GM23338 (cell line): ENCODE data around the gene CIROP. TPM values are rescaled to one million over a fixed set of nuclear protein-coding genes. Genes with fewer than 3 reads are reported as not detected.
A peak's percentile ranks its signal among the peaks of the same experiment; 100 is the strongest.

Experiments
- ATAC-seq: fragments of 200-7000 bp; cut with Tn5 transposase; 3 replicates; pipeline ENCODE4 v1.9.1; 2020
- DNase-seq: peaks from one replicate; pipeline ENCODE4 v3.0.0-alpha.2; 2015; ENCODE audit warnings: low spot score
- H2AFZ ChIP-seq: fragments of 200-600 bp; sonication (generic); 2 replicates; pipeline ENCODE4 v1.8.0; 2016; ENCODE audit warnings: antibody characterized with exemption, mild to moderate bottlenecking, moderate library complexity
- H3F3A ChIP-seq: fragments of 200-600 bp; sonication (generic); replicated peaks from 2 replicates; pipeline ENCODE4 v1.8.0; 2017; ENCODE audit warnings: antibody characterized with exemption, mixed run types, low read depth
- H3K27ac ChIP-seq: fragments of 200-600 bp; sonication (generic); 2 replicates; pipeline ENCODE4 v1.6.1; 2016; ENCODE audit warnings: low read depth
- H3K27me3 ChIP-seq: fragments of 200-600 bp; sonication (generic); 2 replicates; pipeline ENCODE4 v1.8.0; 2016; ENCODE audit warnings: mild to moderate bottlenecking, mixed run types, moderate library complexity; ENCODE audit not compliant: insufficient read depth
- H3K36me3 ChIP-seq: fragments of 200-600 bp; sonication (generic); 2 replicates; pipeline ENCODE4 v1.8.0; 2016; ENCODE audit warnings: mild to moderate bottlenecking; ENCODE audit not compliant: insufficient read depth
- H3K4me1 ChIP-seq: fragments of 200-600 bp; sonication (generic); 2 replicates; pipeline ENCODE4 v1.8.0; 2016; ENCODE audit warnings: mild to moderate bottlenecking, moderate library complexity; ENCODE audit not compliant: insufficient read depth
- H3K4me2 ChIP-seq: fragments of 200-600 bp; sonication (generic); 2 replicates; pipeline ENCODE4 v1.7.1; 2017; ENCODE audit warnings: mixed run types
- H3K4me3 ChIP-seq: fragments of 200-600 bp; sonication (generic); 2 replicates; pipeline ENCODE4 v1.6.1; 2016; ENCODE audit warnings: mixed run types
- H3K79me2 ChIP-seq: fragments of 200-600 bp; sonication (generic); replicated peaks from 2 replicates; pipeline ENCODE4 v1.8.0; 2017; ENCODE audit warnings: mild to moderate bottlenecking; ENCODE audit not compliant: insufficient read depth
- H3K9me2 ChIP-seq: fragments of 200-600 bp; sonication (generic); 2 replicates; pipeline ENCODE4 v1.8.0; 2017; ENCODE audit not compliant: insufficient read depth
- H4K20me1 ChIP-seq: fragments of 200-600 bp; sonication (generic); replicated peaks from 2 replicates; pipeline ENCODE4 v1.8.0; 2017; ENCODE audit warnings: mild to moderate bottlenecking; ENCODE audit not compliant: insufficient read depth
- H3K27ac Mint-ChIP-seq: 2 replicates; pipeline ENCODE4 v1.8.0; 2020; ENCODE audit warnings: inconsistent platforms, mild to moderate bottlenecking, moderate library complexity, mixed read lengths
- H3K27me3 Mint-ChIP-seq: 3 replicates; pipeline ENCODE4 v1.8.0; 2022; ENCODE audit warnings: low read depth, mild to moderate bottlenecking, moderate library complexity, mixed read lengths, inconsistent platforms; ENCODE audit not compliant: insufficient read depth, poor library complexity
- H3K36me3 Mint-ChIP-seq: 3 replicates; pipeline ENCODE4 v1.8.0; 2021; ENCODE audit warnings: low read depth, mild to moderate bottlenecking, inconsistent platforms, moderate library complexity, mixed read lengths
- H3K4me1 Mint-ChIP-seq: 3 replicates; pipeline ENCODE4 v1.8.0; 2020; ENCODE audit warnings: mild to moderate bottlenecking, inconsistent platforms, mixed read lengths
- H3K4me3 Mint-ChIP-seq: 3 replicates; pipeline ENCODE4 v1.8.0; 2021; ENCODE audit warnings: moderate library complexity, mild to moderate bottlenecking, inconsistent platforms, mixed read lengths
- H3K9me3 Mint-ChIP-seq: 3 replicates; pipeline ENCODE4 v1.8.0; 2020; ENCODE audit warnings: moderate library complexity, mild to moderate bottlenecking, inconsistent platforms, mixed read lengths
- ETS1 ChIP-seq: IDR thresholded peaks from 2 replicates; pipeline ENCODE4 v1.6.1; 2016; ENCODE audit warnings: antibody characterized with exemption
- EZH2 ChIP-seq: fragments of 200-600 bp; sonication (generic); IDR thresholded peaks from one replicate; pipeline ENCODE4 v1.8.0; 2017; ENCODE audit warnings: antibody characterized with exemption, mild to moderate bottlenecking, low read depth; ENCODE audit not compliant: unreplicated experiment
- JUNB ChIP-seq: IDR thresholded peaks from one replicate; pipeline ENCODE4 v1.6.1; 2016; ENCODE audit warnings: antibody characterized with exemption; ENCODE audit not compliant: unreplicated experiment
- NANOG ChIP-seq: IDR thresholded peaks from 2 replicates; pipeline ENCODE4 v1.6.1; 2016; ENCODE audit warnings: antibody characterized with exemption, borderline replicate concordance
- POLR2AphosphoS5 ChIP-seq: IDR thresholded peaks from 2 replicates; pipeline ENCODE4 v1.6.1; 2016; ENCODE audit warnings: antibody characterized with exemption, low read depth
- REST ChIP-seq: IDR thresholded peaks from one replicate; pipeline ENCODE4 v1.6.1; 2018; ENCODE audit warnings: antibody characterized with exemption; ENCODE audit not compliant: unreplicated experiment
- ZNF114 ChIP-seq: fragments of 250-450 bp; sonication (Bioruptor Pico); IDR thresholded peaks from 2 replicates; pipeline ENCODE4 v1.5.0; 2020; ENCODE audit warnings: mild to moderate bottlenecking, moderate library complexity
- long read RNA-seq: library from polyadenylated mRNA; unstranded; transcript quantifications from one replicate; pipeline ENCODE4 v2.0.0, GENCODE V29; 2020; ENCODE audit not compliant: unreplicated experiment
- polyA plus RNA-seq: library from polyadenylated mRNA; unstranded; fragments of >200 nt; fragmentation: Nextera tagmentation; extraction: Ambion mirVana; gene quantifications from 2 replicates; pipeline ENCODE4 v1.2.1, GENCODE V29; 2016
- total RNA-seq: library from RNA; depleted of rRNA; stranded (reverse); fragments of >200 nt; shearing (Covaris generic); gene quantifications from 2 replicates; pipeline ENCODE4 v1.2.3, GENCODE V29; 2014; rRNA removed

The CIROP gene
- not detected in 2 replicates for total RNA-seq
- polyA plus RNA-seq: not detected in 2 replicates
- long read RNA-seq: 0 reads

- Mint-ChIP-seq H3K9me3 (peaks cover 5% of the 10 kb centered on the region; the same call in 2 of the 3 replicates), H3K27ac (no peak within 1 kb of the TSS), H3K27me3 (peaks cover 15% of the 10 kb centered on the region), H3K4me1 (peaks cover 30% of the 10 kb centered on the region), H3K36me3 (peaks cover 4% of the 10 kb centered on the region; the same call in 1 of the 3 replicates), H3K4me3 (peak within 1 kb of the TSS; percentile 19; the same call in 1 of the 3 replicates)
- no peak for TF ChIP-seq NANOG
- TF ChIP-seq EZH2: no peak
- TF ChIP-seq POLR2AphosphoS5: no peak
- TF ChIP-seq ZNF114: no peak
- no peak for TF ChIP-seq JUNB
- TF ChIP-seq ETS1: no peak
- no peak for TF ChIP-seq REST
- no peaks in the 10 kb centered on the region; the same call in 1 of the 2 replicates for H4K20me1 ChIP-seq
- no peak within 1 kb of the TSS for H3K4me3 ChIP-seq
- no peaks in the 10 kb centered on the region for H3K36me3 ChIP-seq
- H3K27ac ChIP-seq: no peak within 1 kb of the TSS
- ATAC-seq (peak; percentile 57), DNase-seq (no peak)
- H3K27me3 ChIP-seq: no peaks in the 10 kb centered on the region
- H3K79me2 ChIP-seq: no peaks in the 10 kb centered on the region
- peak within 1 kb of the TSS; percentile 80 for H2AFZ ChIP-seq
- H3K4me1 ChIP-seq: peaks cover 12% of the 10 kb centered on the region
- H3K9me2 ChIP-seq: 0 out of 2 replicates have a peak, but pooled peaks cover 4% of the 10 kb centered on the region
- no peaks in the 10 kb centered on the region for H3F3A ChIP-seq
- H3K4me2 ChIP-seq: peak within 1 kb of the TSS; percentile 29
These were observed at the start of gene CIROP for GRCh38 chr14:23104591-23105347. Gene CIROP (minus strand): TSS chr14:23104989. CDS start chr14:23104920, 69 bp downstream.
